Stimulated activated CD8-positive, alpha-beta memory T cell treated with anti-CD3 and anti-CD28 coated beads, Interleukin-12 subunit alpha, Interleukin-12 subunit beta, amount 100 ng/mL, for 4 hours (primary cell): Measurements from ENCODE around the gene ZNF506.
"Not testable (repeated sequence)": the region's sequence is repeated elsewhere in the genome, so short reads cannot be mapped to it uniquely, and the experiment has no call there.

Experiments
- DNase-seq: peaks from one replicate; pipeline ENCODE4 v3.0.0-alpha.2; 2020; ENCODE audit warnings: low read depth

ZNF506 gene

GRCh38 chr19:19744641-19745040, 76.9 kb downstream of the ZNF506 start:
- no peak for DNase-seq

DNA sequence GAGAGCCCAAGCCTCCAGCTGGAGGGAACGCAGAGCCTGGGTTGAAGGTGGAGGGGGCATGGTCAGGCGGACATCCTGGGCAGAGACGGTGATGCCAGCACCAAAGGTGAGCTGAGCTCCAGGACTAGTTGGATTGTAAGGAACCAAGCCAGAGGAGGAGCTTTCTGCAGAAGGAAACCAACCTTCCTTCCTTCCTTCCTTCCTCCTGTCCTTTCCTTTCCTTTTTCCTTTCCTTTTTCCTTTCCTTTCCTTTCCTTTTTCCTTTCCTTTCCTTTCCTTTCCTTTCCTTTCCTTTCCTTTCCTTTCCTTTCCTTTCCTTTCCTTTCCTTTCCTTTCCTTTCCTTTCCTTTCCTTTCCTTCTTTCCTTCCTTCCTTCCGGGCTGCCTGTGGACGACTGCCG, 77.6 kb downstream of the ZNF506 start:
- DNase-seq, result not testable (repeated sequence)

- no peak for DNase-seq
Measured at GRCh38 chr19:19743176-19743575, 78.4 kb downstream of the ZNF506 start.

DNA sequence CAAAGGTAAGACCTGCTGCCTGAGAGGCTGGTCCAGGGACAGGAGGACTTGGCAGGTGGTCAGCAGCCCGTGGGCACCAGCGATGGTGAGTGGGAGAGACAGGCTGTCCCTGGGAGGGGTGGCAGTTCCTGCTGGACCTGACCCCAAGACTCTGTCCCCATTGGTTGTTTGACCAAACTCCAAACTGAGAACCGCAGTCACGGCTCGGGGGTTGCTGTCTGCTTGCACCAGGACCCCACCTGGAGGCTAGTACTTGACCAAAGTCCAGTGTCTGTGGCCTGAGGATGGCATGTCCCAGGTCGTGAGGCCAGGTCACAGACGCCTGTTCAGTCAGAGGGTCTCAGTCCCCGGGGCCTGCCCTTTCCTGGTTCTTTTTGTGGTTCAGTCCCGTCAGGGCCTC, 78.8 kb downstream of the ZNF506 start:
- DNase-seq, result no peak
